Body of pancreas (tissue), 4 donors: Measurements from ENCODE around the gene FAM240A. TPM values are rescaled to one million over a fixed set of nuclear protein-coding genes. Genes with fewer than 3 reads are reported as not detected.

ENCODE experiments used
- ATAC-seq: fragments of 150-250 bp; one replicate; pipeline ENCODE4 v1.9.1; 2016
- DNase-seq, 4 donors: peaks; one replicate each; pipeline ENCODE4 v3.0.0-alpha.2; 2019
- H3K27ac ChIP-seq, 4 donors: fragments of 200-600 bp; sonication (generic); 1 replicate in 3 of 4; 2 replicates in 1 of 4; pipeline versions ENCODE4 v1.5.1 to v1.6.1; 2016 to 2019; ENCODE audit warnings: mild to moderate bottlenecking in 1 of 4, mixed read lengths in 1 of 4, moderate library complexity in 1 of 4
- H3K27me3 ChIP-seq, 2 donors: fragments of 200-600 bp; sonication (generic); one replicate each; pipeline ENCODE4 v1.6.0; 2016; ENCODE audit warnings: mild to moderate bottlenecking in 1 of 2
- H3K36me3 ChIP-seq, 2 donors: fragments of 200-600 bp; sonication (generic); replicated peaks in 1 of 2; 2 replicates each; pipeline ENCODE4 v1.5.1; 2016; ENCODE audit warnings: low read depth in 2 of 2; ENCODE audit not compliant: insufficient read depth in 1 of 2
- H3K4me1 ChIP-seq: fragments of 200-600 bp; sonication (generic); one replicate; pipeline ENCODE4 v1.6.0; 2016
- H3K4me3 ChIP-seq, 2 donors: fragments of 200-600 bp; sonication (generic); 1 replicate in 1 of 2; 2 replicates in 1 of 2; pipeline ENCODE4 v1.5.1; 2016 to 2019
- H3K9me3 ChIP-seq, 3 donors: fragments of 200-600 bp; sonication (generic); 1 replicate in 2 of 3; 2 replicates in 1 of 3; pipeline ENCODE4 v1.5.1; 2016
- CTCF ChIP-seq, 7 experiments: fragments of 450-650 bp in 4 of 7; fragments of 200-600 bp in 3 of 7; sonication (generic) in 3 of 7; IDR thresholded peaks; one replicate each; pipeline ENCODE4 v1.5.1; 2016 to 2019; ENCODE audit warnings: antibody characterized with exemption in 7 of 7
- POLR2A ChIP-seq, 3 donors: fragments of 450-650 bp; IDR thresholded peaks; one replicate each; pipeline ENCODE4 v1.6.1; 2016; ENCODE audit warnings: antibody characterized with exemption in 3 of 3, mild to moderate bottlenecking in 2 of 3
- WGBS, 2 donors: methylation state at CpG; one replicate each; pipeline ENCODE4 v1.1.5; 2017; 5-methylcytosine and 5-hydroxymethylcytosine counted together
- intact Hi-C: fragments of 100-400 bp; cut with DNase I; formaldehyde crosslinking; loops from one replicate; pipeline ENCODE4 v1.15.1; 2023
- total RNA-seq, 2 donors: library from RNA; depleted of rRNA; stranded (reverse); fragments of >200 nt; gene quantifications; one replicate each; pipeline ENCODE4 v1.1.0, GENCODE V29; 2016

The FAM240A gene
- total RNA-seq, 2 donors from 2014 or later: not detected

- DNase-seq: no peak
- 74 to 79% methylated on average over 15 of the region's 15 CpGs for WGBS, 2 donors
- H3K27me3 ChIP-seq: no peaks in the 10 kb centered on the region
- TF ChIP-seq POLR2A (IDR thresholded peaks at IDR 0.05) (no peak), CTCF (IDR thresholded peaks at IDR 0.05) (no peak)
- ATAC-seq: no peak
- intact Hi-C loops: no loop called here
- no peak overlapping the region for H3K27ac ChIP-seq
- H3K4me1 ChIP-seq: peaks cover 15% of the 10 kb centered on the region
- no peak overlapping the region for H3K4me3 ChIP-seq
- H3K36me3 ChIP-seq: no peaks in the 10 kb centered on the region
- H3K9me3 ChIP-seq: no peaks in the 10 kb centered on the region
These were observed 49.7 kb downstream of the FAM240A start for GRCh38 chr3:46661776-46662766.

GRCh38 chr3:46662771-46663551 lies 50.6 kb downstream of the FAM240A start:
- H3K4me3 ChIP-seq: no peak overlapping the region
- no peaks in the 10 kb centered on the region for H3K27me3 ChIP-seq
- H3K36me3 ChIP-seq: no peaks in the 10 kb centered on the region
- intact Hi-C loops: no loop called here
- no peaks in the 10 kb centered on the region for H3K9me3 ChIP-seq
- ATAC-seq (no peak), DNase-seq (peak in 2 of 4 donors; percentile 42 to 45)
- TF ChIP-seq CTCF (IDR thresholded peaks at IDR 0.05) (no peak), POLR2A (IDR thresholded peaks at IDR 0.05) (no peak)
- 61 to 73% methylated on average over 12 to 17 of the region's 17 CpGs for WGBS, 2 donors
- peaks cover 15% of the 10 kb centered on the region for H3K4me1 ChIP-seq
- no peak overlapping the region for H3K27ac ChIP-seq

GRCh38 chr3:46663591-46664135 lies 51.3 kb downstream of the FAM240A start:
- Histone ChIP-seq H3K36me3 (no peaks in the 10 kb centered on the region), H3K27ac (no peak overlapping the region), H3K27me3 (no peaks in the 10 kb centered on the region), H3K4me1 (peaks cover 15% of the 10 kb centered on the region), H3K9me3 (no peaks in the 10 kb centered on the region), H3K4me3 (no peak overlapping the region)
- intact Hi-C loops: no loop called here
- DNase-seq (no peak), ATAC-seq (no peak)
- 69 to 83% methylated on average over 8 of the region's 8 CpGs for WGBS, 2 donors
- TF ChIP-seq POLR2A (IDR thresholded peaks at IDR 0.05): no peak
- TF ChIP-seq CTCF (IDR thresholded peaks at IDR 0.05): no peak

- TF ChIP-seq CTCF (IDR thresholded peaks at IDR 0.05) (no peak), POLR2A (IDR thresholded peaks at IDR 0.05) (no peak)
- Histone ChIP-seq H3K27me3 (no peaks in the 10 kb centered on the region), H3K27ac (no peak overlapping the region), H3K4me3 (no peak overlapping the region), H3K36me3 (no peaks in the 10 kb centered on the region), H3K9me3 (no peaks in the 10 kb centered on the region), H3K4me1 (peaks cover 15% of the 10 kb centered on the region)
- WGBS, 2 donors: 83 to 95% methylated on average over 4 to 6 of the region's 6 CpGs
- ATAC-seq: no peak
- no peak for DNase-seq
- intact Hi-C loops: no loop called here
These were observed 52.1 kb downstream of the FAM240A start for GRCh38 chr3:46664188-46664970.
